ENCODE results near the gene PILRA. TPM values are rescaled to one million over a fixed set of nuclear protein-coding genes. Genes with fewer than 3 reads are reported as not detected.
"Not testable (repeated sequence)": the region's sequence is repeated elsewhere in the genome, so short reads cannot be mapped to it uniquely, and the experiment has no call there.

PILRA gene
- total RNA-seq, 1 donor from 2014 or later: 2.2 TPM

DNA sequence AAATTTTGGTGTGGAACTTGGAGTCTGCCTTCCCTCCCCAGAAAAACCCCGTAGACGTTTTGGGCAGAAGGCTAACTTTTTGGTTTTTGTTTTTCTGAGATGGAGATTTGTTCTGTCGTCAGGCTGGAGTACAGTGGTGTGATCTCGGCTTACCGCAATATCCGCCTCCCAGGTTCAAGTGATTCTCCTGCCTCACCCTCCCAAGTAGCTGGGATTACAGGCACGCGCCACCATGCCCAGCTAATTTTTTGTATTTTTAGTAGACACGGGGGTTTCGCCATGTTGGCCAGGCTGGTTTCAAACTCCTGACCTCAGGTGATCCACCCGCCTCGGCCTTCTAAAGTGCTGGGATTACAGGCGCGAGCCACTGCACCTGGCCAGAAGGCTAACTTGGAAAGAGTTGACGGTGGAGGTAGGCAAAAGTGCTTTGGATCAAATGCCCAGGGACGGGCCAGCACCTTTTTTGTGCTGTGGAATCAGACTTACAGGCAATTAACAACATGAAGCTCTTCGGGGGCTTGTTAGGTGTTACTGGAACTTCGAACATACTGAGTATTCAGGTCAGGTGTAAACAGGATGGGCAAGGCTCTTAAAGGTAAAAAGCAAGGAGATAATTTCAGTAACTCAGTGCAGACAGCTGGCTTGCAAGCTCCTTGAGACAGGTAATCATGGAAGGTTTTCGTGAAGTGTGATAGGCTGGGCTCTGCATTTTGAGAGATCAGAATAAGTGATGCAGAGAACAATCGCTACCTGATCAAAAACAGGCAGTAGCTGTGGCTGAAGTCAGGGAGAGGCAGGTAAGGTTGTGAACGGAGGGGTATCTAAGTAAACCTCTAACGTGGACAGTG lies 61.2 kb downstream of the PILRA start:
- H3K4me1 Mint-ChIP-seq: peaks cover 57% of the 10 kb centered on the region

DNA sequence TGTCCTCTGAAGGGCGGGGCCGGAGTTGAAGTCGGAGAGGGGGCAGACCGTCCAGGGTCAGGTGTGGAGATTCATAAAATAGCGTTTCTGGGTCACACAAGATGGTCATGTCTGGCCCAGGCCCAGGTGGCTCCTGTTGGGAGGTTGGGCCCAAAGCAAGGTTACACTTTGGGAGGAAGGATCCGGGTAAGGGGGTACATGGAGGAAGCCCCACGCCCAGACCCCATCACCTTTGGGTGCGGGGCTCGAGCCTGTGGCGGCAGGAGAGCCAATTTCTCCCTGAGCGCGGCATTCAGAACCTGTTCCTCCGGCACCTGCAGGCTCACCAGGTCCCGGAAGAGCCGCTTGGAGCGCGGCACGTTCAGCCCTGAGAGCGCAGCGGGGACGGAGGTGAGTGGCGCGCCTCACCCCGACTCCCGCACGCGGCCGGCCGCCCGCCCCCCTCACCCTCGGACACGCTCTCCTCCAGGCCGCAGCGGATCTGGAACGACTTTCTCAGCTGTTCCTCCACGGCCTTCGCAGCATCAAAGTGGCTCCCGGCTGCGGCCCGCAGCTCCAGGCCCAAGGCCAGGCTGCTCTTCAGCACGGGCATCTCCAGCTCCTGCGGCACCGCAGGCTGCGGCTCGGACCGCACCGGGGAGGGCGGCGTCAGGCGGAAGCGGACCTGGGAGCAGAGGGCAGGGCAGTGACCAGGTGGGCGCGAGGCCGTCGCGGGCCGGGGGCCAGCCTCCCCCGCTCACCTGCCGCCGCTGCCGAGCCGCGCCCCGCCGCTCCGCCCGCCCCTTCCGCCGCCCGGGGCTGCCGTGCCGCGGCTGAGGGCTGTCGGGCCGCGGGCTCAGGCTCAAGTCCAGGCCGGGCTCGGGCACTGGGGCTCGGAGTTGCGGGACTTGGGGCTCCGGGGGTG lies 62.4 kb downstream of the PILRA start:
- H3K4me3 Mint-ChIP-seq: peak overlapping the region; percentile 91
- ChIA-PET CTCF (interaction anchor here (1.8 kb wide), 1 partner anchor 303 kb away, joined by 4 read pairs; no protein-coding TSS in a partner anchor), POLR2A (interaction anchor here (0.5 to 3.8 kb wide), 21 partner anchors 7 to 358 kb away, joined by 3 to 48 read pairs (median 5); partner anchors contain the start of genes AGFG2, FBXO24, LRCH4 and MBLAC1)
- TF ChIP-seq CTCF (IDR thresholded peaks at IDR 0.05): no peak
- intact Hi-C loops (cut with micrococcal nuclease): loop anchor here (1.0 to 10.0 kb wide), 6 partner anchors 7 to 819 kb away; partner anchors contain the start of genes TSC22D4 and ZCWPW1
- H3K4me1 Mint-ChIP-seq: peaks cover 54% of the 10 kb centered on the region
- H3K36me3 Mint-ChIP-seq (ENCODE audit: low read depth): peaks cover 44% of the 10 kb centered on the region
- H3K9me3 Mint-ChIP-seq: no peaks in the 10 kb centered on the region
- no peaks in the 10 kb centered on the region for H3K27me3 Mint-ChIP-seq
- DNase-seq: peak; percentile 48
- ATAC-seq (ENCODE audit: low read depth): peak; percentile 23
- peak overlapping the region; percentile 86 for H3K27ac Mint-ChIP-seq

More for the DNA sequence above, 61.2 kb downstream of the PILRA start:
- TF ChIP-seq CTCF (IDR thresholded peaks at IDR 0.05): no peak
- Mint-ChIP-seq H3K9me3 (no peaks in the 10 kb centered on the region), H3K27me3 (no peaks in the 10 kb centered on the region), H3K4me3 (peak overlapping the region; percentile 83), H3K36me3 (ENCODE audit: low read depth) (peaks cover 51% of the 10 kb centered on the region), H3K27ac (peak overlapping the region; percentile 86)
- intact Hi-C loops (cut with micrococcal nuclease): loop anchor here (10.0 kb wide), 1 partner anchor 820 kb away; no protein-coding TSS in a partner anchor
- DNase-seq: no peak
- ATAC-seq (ENCODE audit: low read depth): no peak
- ChIA-PET CTCF (interaction anchor here (1.8 kb wide), 1 partner anchor 302 kb away, joined by 4 read pairs; no protein-coding TSS in a partner anchor), POLR2A (interaction anchor here (0.7 to 2.7 kb wide), 4 partner anchors 10 to 352 kb away, joined by 3 to 12 read pairs (median 4); no protein-coding TSS in a partner anchor)

DNA sequence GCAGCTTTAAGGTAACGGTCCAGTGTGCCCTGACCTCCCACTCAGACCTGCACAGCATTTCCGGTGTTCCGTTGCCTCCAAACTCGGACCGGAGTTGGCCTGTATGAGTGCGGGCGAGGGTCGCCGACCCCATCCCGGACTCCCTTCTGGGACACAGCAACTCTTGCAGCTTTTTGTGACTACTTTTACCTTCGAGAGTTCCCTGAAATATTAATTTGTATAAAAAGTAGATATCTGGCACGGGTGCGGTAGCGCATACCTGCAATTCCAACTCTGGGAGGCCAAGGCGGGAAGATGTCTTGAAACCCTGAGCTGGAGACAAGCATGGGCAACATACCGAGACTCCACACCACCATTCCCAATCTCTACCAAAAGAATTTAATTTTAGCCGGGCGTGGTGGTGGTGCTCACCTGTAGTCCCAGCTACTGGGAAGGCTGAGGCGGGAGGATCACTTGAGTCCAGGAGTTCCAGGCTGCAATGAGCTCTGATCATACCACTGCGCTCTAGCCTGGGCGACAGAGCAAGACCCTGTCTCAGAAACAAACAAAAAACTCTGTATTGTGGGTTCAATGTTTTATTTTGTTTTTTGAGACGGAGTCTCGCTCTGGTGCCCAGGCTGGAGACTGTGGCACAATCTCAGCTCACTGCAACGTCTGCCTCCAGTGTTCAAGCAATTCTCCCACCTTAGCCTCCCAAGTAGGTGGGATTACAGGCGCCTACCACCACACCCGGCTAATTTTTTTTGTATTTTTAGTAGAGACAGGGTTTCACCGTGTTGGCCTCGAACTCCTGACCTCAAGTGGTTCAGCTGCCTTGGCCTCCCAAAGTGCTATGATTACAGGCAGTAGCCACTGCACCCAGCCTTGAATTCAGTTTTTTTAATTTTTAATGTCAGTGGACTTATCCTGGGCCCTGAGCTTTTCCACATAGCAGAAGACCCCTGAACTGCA lies 64.1 kb downstream of the PILRA start:
- no peak for TF ChIP-seq CTCF (IDR thresholded peaks at IDR 0.05)
- ATAC-seq (ENCODE audit: low read depth) (no peak), DNase-seq (no peak)
- CTCF ChIA-PET: interaction anchor here (1.0 kb wide), 1 partner anchor 9 kb away, joined by 5 read pairs; the partner anchor contains the start of gene ZCWPW1
- POLR2A ChIA-PET: interaction anchor here (0.5 to 3.8 kb wide), 28 partner anchors 8 to 355 kb away, joined by 3 to 48 read pairs (median 4); partner anchors contain the start of genes AGFG2, FBXO24, LRCH4 and MBLAC1
- Mint-ChIP-seq H3K4me1 (peaks cover 37% of the 10 kb centered on the region), H3K9me3 (no peaks in the 10 kb centered on the region), H3K27ac (no peak overlapping the region), H3K27me3 (no peaks in the 10 kb centered on the region), H3K4me3 (peak overlapping the region; percentile 91), H3K36me3 (ENCODE audit: low read depth) (peaks cover 32% of the 10 kb centered on the region)
- intact Hi-C loops (cut with micrococcal nuclease): loop anchor here (2.0 to 10.0 kb wide), 2 partner anchors 41 to 817 kb away; partner anchors contain the start of gene TSC22D4

GRCh38 chr7:100438172-100438571 lies 64.9 kb downstream of the PILRA start:
- CTCF ChIA-PET: no interaction called here
- H3K9me3 Mint-ChIP-seq: no peaks in the 10 kb centered on the region
- peaks cover 30% of the 10 kb centered on the region for H3K4me1 Mint-ChIP-seq
- H3K27me3 Mint-ChIP-seq: no peaks in the 10 kb centered on the region
- TF ChIP-seq CTCF (IDR thresholded peaks at IDR 0.05): no peak
- H3K36me3 Mint-ChIP-seq (ENCODE audit: low read depth): peaks cover 25% of the 10 kb centered on the region
- no peak for DNase-seq
- no peak overlapping the region for H3K4me3 Mint-ChIP-seq
- intact Hi-C loops (cut with micrococcal nuclease): loop anchor here (10.0 kb wide), 1 partner anchor 817 kb away; no protein-coding TSS in a partner anchor
- ATAC-seq (ENCODE audit: low read depth): no peak
- no peak overlapping the region for H3K27ac Mint-ChIP-seq
- POLR2A ChIA-PET: interaction anchor here (0.5 to 3.8 kb wide), 7 partner anchors 9 to 437 kb away, joined by 3 to 48 read pairs (median 4); partner anchors contain the start of genes MEPCE, MOSPD3, SRRT and ZCWPW1

- POLR2A ChIA-PET: interaction anchor here (0.6 to 3.8 kb wide), 6 partner anchors 10 to 436 kb away, joined by 3 to 48 read pairs (median 6); partner anchors contain the start of genes MEPCE, MOSPD3, SRRT and ZCWPW1
- Mint-ChIP-seq H3K4me1 (peaks cover 24% of the 10 kb centered on the region), H3K36me3 (ENCODE audit: low read depth) (peaks cover 19% of the 10 kb centered on the region)
- H3K4me3 Mint-ChIP-seq; ATAC-seq (ENCODE audit: low read depth); DNase-seq; H3K27me3 Mint-ChIP-seq; H3K27ac Mint-ChIP-seq; H3K9me3 Mint-ChIP-seq; CTCF ChIA-PET: not testable (repeated sequence)
- intact Hi-C loops (cut with micrococcal nuclease): loop anchor here (10.0 kb wide), 1 partner anchor 816 kb away; no protein-coding TSS in a partner anchor
Measured at GRCh38 chr7:100438731-100439130, 65.4 kb downstream of the PILRA start.

GRCh38 chr7:100439244-100439643 lies 66.0 kb downstream of the PILRA start:
- H3K27ac Mint-ChIP-seq; ATAC-seq (ENCODE audit: low read depth); CTCF ChIA-PET; DNase-seq; H3K9me3 Mint-ChIP-seq; H3K27me3 Mint-ChIP-seq; H3K4me3 Mint-ChIP-seq: not testable (repeated sequence)
- POLR2A ChIA-PET: interaction anchor here (3.8 kb wide), 1 partner anchor 10 kb away, joined by 48 read pairs; the partner anchor contains the start of genes MEPCE and ZCWPW1
- peaks cover 19% of the 10 kb centered on the region for H3K4me1 Mint-ChIP-seq
- H3K36me3 Mint-ChIP-seq (ENCODE audit: low read depth): peaks cover 14% of the 10 kb centered on the region
- intact Hi-C loops (cut with micrococcal nuclease): loop anchor here (10.0 kb wide), 1 partner anchor 816 kb away; no protein-coding TSS in a partner anchor
